ENCODE results near the gene SYMPK.

The SYMPK gene

DNA sequence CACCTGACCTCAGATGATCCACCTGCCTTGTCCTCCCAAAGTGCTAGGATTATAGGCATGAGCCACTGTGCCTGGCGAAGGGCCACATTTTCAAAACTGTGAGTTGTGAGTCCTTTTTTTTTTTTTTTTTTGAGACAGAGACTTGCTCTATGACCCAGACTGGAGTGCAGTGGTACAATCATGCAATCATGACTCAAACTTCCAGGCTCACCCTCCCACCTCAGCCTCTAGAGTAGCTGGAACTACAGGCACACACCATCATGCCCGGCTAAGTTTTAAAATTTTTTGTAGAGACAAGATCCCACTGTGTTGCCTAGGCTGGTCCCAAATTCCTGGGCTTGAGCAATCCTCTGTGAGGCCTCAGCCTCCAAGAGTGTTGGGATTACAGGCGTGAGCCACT, 43.3 kb upstream of the SYMPK start:
- Histone ChIP-seq H3K36me3 (ENCODE audit: low read length) (no peaks in the 10 kb centered on the region), H3F3A (ENCODE audit: insufficient read depth) (no peaks in the 10 kb centered on the region), H4K20me1 (ENCODE audit: low read depth, low read length) (no peaks in the 10 kb centered on the region), H3K27ac (ENCODE audit: low read depth, low read length) (no peak overlapping the region), H3K9ac (ENCODE audit: low read length) (no peak overlapping the region), H3K4me3 (ENCODE audit: insufficient read depth, low read length, poor library complexity, severe bottlenecking) (no peak overlapping the region), H3K27me3 (ENCODE audit: low read length) (no peaks in the 10 kb centered on the region), H3K79me2 (ENCODE audit: insufficient read depth, low read length) (peaks cover 9% of the 10 kb centered on the region; the same call in 1 of the 2 replicates), H3K9me2 (replicated peaks; ENCODE audit: insufficient read depth, low read length) (no peaks in the 10 kb centered on the region), H3K4me2 (ENCODE audit: low read depth, low read length, poor library complexity, severe bottlenecking) (no peak overlapping the region), H2AFZ (ENCODE audit: low read depth, low read length, severe bottlenecking) (no peak overlapping the region), H3K9me3 (ENCODE audit: insufficient read depth, low read length) (no peaks in the 10 kb centered on the region)
- TF ChIP-seq EZH2phosphoT487 (conservative IDR thresholded peaks at IDR 0.05; ENCODE audit: low read length), result no peak
- TF ChIP-seq, protein P1, sequence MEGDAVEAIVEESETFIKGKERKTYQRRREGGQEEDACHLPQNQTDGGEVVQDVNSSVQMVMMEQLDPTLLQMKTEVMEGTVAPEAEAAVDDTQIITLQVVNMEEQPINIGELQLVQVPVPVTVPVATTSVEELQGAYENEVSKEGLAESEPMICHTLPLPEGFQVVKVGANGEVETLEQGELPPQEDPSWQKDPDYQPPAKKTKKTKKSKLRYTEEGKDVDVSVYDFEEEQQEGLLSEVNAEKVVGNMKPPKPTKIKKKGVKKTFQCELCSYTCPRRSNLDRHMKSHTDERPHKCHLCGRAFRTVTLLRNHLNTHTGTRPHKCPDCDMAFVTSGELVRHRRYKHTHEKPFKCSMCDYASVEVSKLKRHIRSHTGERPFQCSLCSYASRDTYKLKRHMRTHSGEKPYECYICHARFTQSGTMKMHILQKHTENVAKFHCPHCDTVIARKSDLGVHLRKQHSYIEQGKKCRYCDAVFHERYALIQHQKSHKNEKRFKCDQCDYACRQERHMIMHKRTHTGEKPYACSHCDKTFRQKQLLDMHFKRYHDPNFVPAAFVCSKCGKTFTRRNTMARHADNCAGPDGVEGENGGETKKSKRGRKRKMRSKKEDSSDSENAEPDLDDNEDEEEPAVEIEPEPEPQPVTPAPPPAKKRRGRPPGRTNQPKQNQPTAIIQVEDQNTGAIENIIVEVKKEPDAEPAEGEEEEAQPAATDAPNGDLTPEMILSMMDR (IDR thresholded peaks at IDR 0.05; ENCODE audit: insufficient read depth, low read length, poor library complexity, severe bottlenecking), result no peak

DNA sequence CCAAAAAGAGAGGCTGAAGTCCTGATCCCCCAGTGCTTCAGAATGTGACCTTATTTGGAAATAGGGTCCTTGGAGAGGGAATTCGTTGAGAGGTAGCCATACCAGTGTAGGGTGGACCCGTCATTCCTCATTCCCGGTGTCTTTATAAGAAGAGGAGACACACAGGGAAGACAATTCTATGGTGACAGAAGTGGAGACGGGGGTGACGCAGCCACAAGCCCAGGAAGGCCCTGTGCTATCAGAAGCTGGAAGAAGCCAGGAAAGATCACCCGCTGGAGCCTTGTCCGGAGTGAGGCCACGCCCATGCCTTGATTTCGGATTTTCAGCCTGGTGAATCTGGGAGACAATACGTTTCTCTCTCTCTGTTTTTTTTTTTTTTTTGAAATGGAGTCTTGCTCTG, 42.1 kb upstream of the SYMPK start:
- no peak overlapping the region for H3K4me2 ChIP-seq (ENCODE audit: low read depth, low read length, poor library complexity, severe bottlenecking)
- H2AFZ ChIP-seq (ENCODE audit: low read depth, low read length, severe bottlenecking), result no peak overlapping the region
- H3K36me3 ChIP-seq (ENCODE audit: low read length), result no peaks in the 10 kb centered on the region
- no peaks in the 10 kb centered on the region for H3F3A ChIP-seq (ENCODE audit: insufficient read depth)
- H3K4me3 ChIP-seq (ENCODE audit: insufficient read depth, low read length, poor library complexity, severe bottlenecking), result no peak overlapping the region
- H3K9me3 ChIP-seq (ENCODE audit: insufficient read depth, low read length), result no peaks in the 10 kb centered on the region
- TF ChIP-seq EZH2phosphoT487 (conservative IDR thresholded peaks at IDR 0.05; ENCODE audit: low read length), result no peak
- TF ChIP-seq, protein P1 (IDR thresholded peaks at IDR 0.05; ENCODE audit: insufficient read depth, low read length, poor library complexity, severe bottlenecking), result no peak
- H3K27ac ChIP-seq (ENCODE audit: low read depth, low read length), result no peak overlapping the region
- no peaks in the 10 kb centered on the region for H4K20me1 ChIP-seq (ENCODE audit: low read depth, low read length)
- H3K9ac ChIP-seq (ENCODE audit: low read length), result no peak overlapping the region
- peaks cover 17% of the 10 kb centered on the region; the same call in 1 of the 2 replicates for H3K79me2 ChIP-seq (ENCODE audit: insufficient read depth, low read length)
- no peaks in the 10 kb centered on the region for H3K27me3 ChIP-seq (ENCODE audit: low read length)
- H3K9me2 ChIP-seq (replicated peaks; ENCODE audit: insufficient read depth, low read length), result no peaks in the 10 kb centered on the region

DNA sequence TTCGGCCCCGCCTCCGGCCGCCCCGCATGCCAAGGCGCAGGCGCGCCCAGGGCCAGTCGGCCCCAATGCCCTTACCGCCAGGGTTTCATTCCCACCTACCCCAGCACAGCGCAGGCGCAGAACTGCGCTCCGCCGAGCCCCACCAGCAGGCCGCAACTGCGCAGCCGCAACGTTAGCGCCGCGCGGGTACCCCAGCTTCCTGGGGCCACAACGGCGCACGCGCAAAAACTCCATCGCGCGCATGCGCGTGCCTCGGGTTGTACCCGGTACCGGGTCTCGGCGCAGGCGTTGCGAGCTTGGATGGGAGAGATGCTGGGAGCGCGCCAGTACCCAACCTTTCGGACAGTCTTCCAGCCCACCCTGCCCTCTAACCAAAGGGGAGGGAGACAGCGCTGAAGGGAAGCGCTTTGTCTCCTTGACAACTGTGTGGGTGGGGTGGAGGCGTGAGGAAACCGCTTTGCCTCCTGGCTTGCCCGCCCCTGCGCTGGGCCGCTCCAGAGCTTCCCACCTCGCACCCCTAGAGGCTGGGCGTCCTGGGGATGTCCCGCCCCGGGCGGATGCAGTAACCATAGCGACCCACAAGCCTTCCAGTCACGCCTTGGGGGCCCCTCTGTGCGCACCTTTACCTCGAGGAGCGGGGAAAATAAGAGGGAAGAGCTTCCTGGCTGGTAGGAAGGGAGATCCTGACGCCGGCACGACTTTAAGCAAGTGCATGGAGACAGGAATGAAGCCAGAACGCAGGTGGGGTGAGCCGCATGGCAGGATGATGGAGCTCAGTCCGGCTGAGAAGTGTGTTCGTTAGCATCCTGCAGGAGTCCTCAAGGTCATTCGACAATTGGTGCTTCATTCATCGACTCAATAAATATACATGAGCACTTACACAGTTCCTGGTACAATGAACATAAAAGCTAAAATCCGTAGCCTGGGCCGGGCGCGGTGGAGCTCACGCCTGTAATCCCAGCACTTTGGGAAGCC, 40.0 kb upstream of the SYMPK start:
- Histone ChIP-seq H3K79me2 (ENCODE audit: insufficient read depth, low read length) (peaks cover 17% of the 10 kb centered on the region; the same call in 1 of the 2 replicates), H3K27me3 (ENCODE audit: low read length) (no peaks in the 10 kb centered on the region), H2AFZ (ENCODE audit: low read depth, low read length, severe bottlenecking) (peak overlapping the region; percentile 36), H3K9me3 (ENCODE audit: insufficient read depth, low read length) (no peaks in the 10 kb centered on the region), H3K4me3 (ENCODE audit: insufficient read depth, low read length, poor library complexity, severe bottlenecking) (peak overlapping the region; percentile 77), H3K9me2 (replicated peaks; ENCODE audit: insufficient read depth, low read length) (no peaks in the 10 kb centered on the region), H3K36me3 (ENCODE audit: low read length) (no peaks in the 10 kb centered on the region), H4K20me1 (ENCODE audit: low read depth, low read length) (no peaks in the 10 kb centered on the region), H3K27ac (ENCODE audit: low read depth, low read length) (peak overlapping the region; percentile 49; the same call in 1 of the 2 replicates), H3F3A (ENCODE audit: insufficient read depth) (no peaks in the 10 kb centered on the region), H3K9ac (ENCODE audit: low read length) (peak overlapping the region; percentile 82), H3K4me2 (ENCODE audit: low read depth, low read length, poor library complexity, severe bottlenecking) (peak overlapping the region; percentile 80)
- TF ChIP-seq EZH2phosphoT487 (conservative IDR thresholded peaks at IDR 0.05; ENCODE audit: low read length), result no peak
- TF ChIP-seq, protein P1 (IDR thresholded peaks at IDR 0.05; ENCODE audit: insufficient read depth, low read length, poor library complexity, severe bottlenecking), result no peak
